HFF-Myc (cell line): ENCODE results near the gene RELN.
A peak's percentile ranks its signal among the peaks of the same experiment; 100 is the strongest.

Experiments used
- DNase-seq: peaks from one replicate; pipeline ENCODE4 v3.0.0-alpha.2; 2011; ENCODE audit warnings: low read depth; ENCODE audit errors: extremely low read depth
- H3K4me3 ChIP-seq: replicated peaks from 2 replicates; pipeline ENCODE4 v1.5.1; 2011; ENCODE audit warnings: low read depth, mild to moderate bottlenecking, control low read depth, low read length
- CTCF ChIP-seq: IDR thresholded peaks from 2 replicates; pipeline ENCODE4 v1.5.1; 2012; ENCODE audit warnings: mild to moderate bottlenecking, low read depth, low read length, control low read depth; ENCODE audit errors: missing control alignments

The RELN gene

DNA sequence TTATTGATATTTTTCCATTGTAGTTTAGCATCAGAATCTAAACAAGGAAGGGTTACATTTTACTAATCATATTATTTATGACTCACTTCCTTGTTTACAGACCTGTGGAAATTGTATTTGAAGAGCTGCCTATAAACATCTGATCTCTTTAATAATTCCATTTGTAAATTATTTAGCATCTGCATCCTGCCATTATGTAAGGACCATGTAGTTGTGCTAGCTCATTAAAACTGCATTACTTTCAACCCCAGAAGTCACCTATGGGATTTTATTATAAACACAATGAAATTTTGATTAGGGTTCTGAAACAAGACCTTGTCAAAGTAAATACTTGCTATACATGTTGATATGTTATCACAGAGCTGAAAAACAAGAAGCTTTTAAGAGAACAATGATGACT lies 396.6 kb downstream of the RELN start:
- no peak for DNase-seq
- TF ChIP-seq CTCF = no peak
- H3K4me3 ChIP-seq = no peak overlapping the region

DNA sequence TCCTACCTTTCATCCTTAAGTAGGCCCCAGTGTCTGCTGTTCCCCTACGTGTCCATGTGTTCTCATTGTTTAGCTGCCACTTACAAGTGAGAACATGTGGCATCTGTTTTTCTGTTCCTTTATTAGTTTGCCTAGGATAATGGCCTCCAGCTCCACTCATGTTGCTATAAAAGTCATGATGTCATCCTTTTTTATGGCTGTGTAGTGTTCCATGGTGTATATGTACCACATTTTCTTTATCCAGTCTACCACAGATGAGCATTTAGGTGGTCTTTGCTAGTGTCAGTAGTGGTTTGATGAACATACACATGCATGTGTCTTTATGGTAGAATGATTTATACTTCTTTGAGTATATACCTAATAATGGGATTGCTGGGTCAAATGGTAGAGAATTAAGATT lies 397.3 kb downstream of the RELN start:
- no peak overlapping the region for H3K4me3 ChIP-seq
- no peak for TF ChIP-seq CTCF
- no peak for DNase-seq

- TF ChIP-seq CTCF = no peak
Measured at GRCh38 chr7:103580031-103580430, 409.4 kb downstream of the RELN start.

DNA sequence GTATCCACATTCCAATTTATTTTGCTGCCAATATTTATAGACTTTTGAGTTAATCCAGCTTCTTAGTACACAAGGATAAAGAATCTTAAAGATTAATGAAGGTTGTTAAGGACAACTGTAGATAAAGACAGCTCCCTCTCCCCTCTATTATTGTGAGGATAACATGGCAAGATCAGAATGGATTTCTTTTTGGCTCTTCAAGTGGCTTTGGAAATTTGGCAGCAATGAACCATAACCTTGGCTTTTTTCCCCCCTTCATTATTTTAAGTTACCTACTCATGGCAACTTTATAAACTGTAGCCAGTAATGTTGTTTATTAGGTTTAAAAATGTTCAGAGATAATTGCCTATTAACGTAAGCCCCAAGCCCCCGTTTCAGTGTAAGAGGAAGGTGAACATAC lies 412.4 kb downstream of the RELN start:
- DNase-seq = no peak
- TF ChIP-seq CTCF = no peak
- H3K4me3 ChIP-seq = no peak overlapping the region

More at GRCh38 chr7:103580031-103580430, 409.4 kb downstream of the RELN start:
- no peak overlapping the region for H3K4me3 ChIP-seq
- DNase-seq = no peak

DNA sequence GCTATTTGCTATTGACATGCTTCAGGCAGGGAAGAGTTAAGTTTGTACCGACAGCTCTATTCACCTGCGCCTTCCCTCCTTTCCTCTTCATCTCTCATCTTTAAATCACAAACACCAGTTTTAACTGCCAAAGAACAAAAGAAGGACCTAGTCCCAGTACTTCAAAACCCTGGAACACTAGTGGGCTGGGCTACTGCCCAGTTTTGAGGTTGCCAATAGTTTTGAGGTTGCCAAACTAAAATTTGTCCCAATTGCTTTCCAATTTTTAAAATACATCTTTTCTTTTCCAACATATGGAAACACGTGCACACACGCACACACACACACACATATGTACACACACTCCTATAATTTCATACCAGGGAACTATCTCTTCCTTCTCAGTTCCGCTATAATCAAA lies 412.8 kb downstream of the RELN start:
- no peak overlapping the region for H3K4me3 ChIP-seq
- DNase-seq = no peak
- TF ChIP-seq CTCF = no peak

GRCh38 chr7:103574576-103574975 lies 414.9 kb downstream of the RELN start:
- no peak for TF ChIP-seq CTCF
- H3K4me3 ChIP-seq = no peak overlapping the region

GRCh38 chr7:103573479-103574058 lies 415.9 kb downstream of the RELN start:
- peak; percentile 20 for TF ChIP-seq CTCF
- H3K4me3 ChIP-seq = no peak overlapping the region
- DNase-seq = peak; percentile 6

More at GRCh38 chr7:103574576-103574975, 414.9 kb downstream of the RELN start:
- DNase-seq = no peak
